ENCODE results near the gene LTB. TPM values are rescaled to one million over a fixed set of nuclear protein-coding genes. Genes with fewer than 3 reads are reported as not detected.
"Not testable (repeated sequence)": the region's sequence is repeated elsewhere in the genome, so short reads cannot be mapped to it uniquely, and the experiment has no call there.

LTB gene
- total RNA-seq, 2 experiments from 2014 or later, result 1,185 to 1,194 TPM

- Mint-ChIP-seq H3K36me3 (ENCODE audit: low read depth) (peaks cover 51% of the 10 kb centered on the region), H3K4me3 (peak overlapping the region; percentile 66), H3K9me3 (no peaks in the 10 kb centered on the region), H3K27ac (no peak overlapping the region), H3K27me3 (peaks cover 19% of the 10 kb centered on the region), H3K4me1 (peaks cover 66% of the 10 kb centered on the region)
- CTCF ChIA-PET, result interaction anchor here (1.1 to 24.6 kb wide), 5 partner anchors 10 to 40 kb away, joined by 6 to 751 read pairs (median 15); partner anchors contain the start of genes LTB, NCR3 and TNF
- POLR2A ChIA-PET, result interaction anchor here (1.1 to 34.7 kb wide), 7 partner anchors 10 to 177 kb away, joined by 3 to 1578 read pairs (median 13); partner anchors contain the start of genes ATP6V1G2, BAG6, DDX39B and LST1
- DNase-seq, result no peak
Observed at GRCh38 chr6:31558318-31558625, 24.0 kb downstream of the LTB start.

DNA sequence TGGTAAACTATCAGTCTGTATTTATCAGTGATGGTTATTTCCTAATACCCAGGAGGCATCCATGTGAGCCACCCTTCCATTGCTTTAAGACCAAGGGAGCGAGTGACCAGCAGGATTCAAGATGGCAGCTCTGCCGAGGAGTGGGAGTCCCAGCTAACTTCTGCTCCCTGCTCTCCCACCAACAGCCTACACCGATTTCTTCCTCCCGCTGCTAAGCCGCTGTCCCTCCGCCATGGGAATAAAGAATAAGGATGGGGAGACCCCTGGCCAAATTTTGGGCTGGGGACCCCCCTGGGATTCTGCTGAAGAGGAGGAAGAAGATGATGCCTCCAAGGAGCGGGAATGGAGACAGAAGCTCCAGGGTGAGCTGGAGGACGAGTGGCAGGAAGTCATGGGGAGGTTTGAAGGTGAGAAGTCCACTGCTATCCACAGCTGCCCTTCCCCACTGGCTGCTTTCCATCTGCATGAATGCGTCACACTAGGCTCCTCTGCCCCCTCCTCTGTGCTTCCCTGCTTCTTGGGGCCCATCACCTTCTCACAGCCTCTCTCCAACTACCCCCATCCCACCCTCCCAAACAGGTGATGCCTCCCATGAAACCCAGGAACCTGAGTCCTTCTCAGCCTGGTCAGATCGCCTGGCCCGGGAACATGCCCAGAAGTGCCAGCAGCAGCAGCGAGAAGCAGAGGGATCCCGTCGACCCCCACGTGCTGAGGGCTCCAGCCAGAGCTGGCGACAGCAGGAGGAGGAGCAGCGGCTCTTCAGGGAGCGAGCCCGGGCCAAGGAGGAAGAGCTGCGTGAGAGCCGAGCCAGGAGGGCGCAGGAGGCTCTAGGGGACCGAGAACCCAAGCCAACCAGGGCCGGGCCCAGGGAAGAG lies 24.5 kb downstream of the LTB start:
- Mint-ChIP-seq H3K9me3 (no peaks in the 10 kb centered on the region), H3K4me3 (no peak overlapping the region), H3K27me3 (peaks cover 14% of the 10 kb centered on the region), H3K27ac (no peak overlapping the region), H3K36me3 (ENCODE audit: low read depth) (peaks cover 47% of the 10 kb centered on the region), H3K4me1 (peaks cover 62% of the 10 kb centered on the region)
- ChIA-PET POLR2A (interaction anchor here (1.6 to 34.7 kb wide), 6 partner anchors 9 to 63 kb away, joined by 4 to 1578 read pairs (median 10); partner anchors contain the start of genes ATP6V1G2, DDX39B, LST1 and LTA), CTCF (interaction anchor here (0.7 to 24.6 kb wide), 6 partner anchors 11 to 275 kb away, joined by 3 to 751 read pairs (median 6); partner anchors contain the start of genes ATP6V1G2, NCR3 and TNF)
- no peak for DNase-seq

DNA sequence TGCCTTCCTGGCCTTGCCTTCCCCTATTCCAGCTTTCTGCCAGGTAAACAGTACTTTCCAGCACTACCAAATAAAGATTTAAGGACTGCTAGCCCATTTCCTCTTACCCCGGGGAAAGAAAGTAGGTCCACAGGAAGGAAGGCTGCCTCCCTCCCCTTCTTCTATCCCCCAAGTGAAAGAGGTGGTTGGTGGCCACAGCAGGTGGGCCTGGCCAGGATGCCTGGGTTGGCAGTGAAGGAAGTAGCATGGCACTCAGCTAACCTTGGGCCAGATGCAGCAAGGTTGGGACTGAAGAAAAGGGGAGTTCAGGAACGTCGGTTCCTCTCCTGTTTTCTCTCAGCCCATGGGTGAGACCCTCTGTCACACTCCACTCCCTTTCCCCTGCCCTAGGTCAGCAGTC lies 25.9 kb downstream of the LTB start:
- DNase-seq, result no peak
- Mint-ChIP-seq H3K36me3 (ENCODE audit: low read depth) (peaks cover 44% of the 10 kb centered on the region), H3K27ac (no peak overlapping the region), H3K9me3 (no peaks in the 10 kb centered on the region), H3K4me1 (peaks cover 60% of the 10 kb centered on the region), H3K27me3 (peaks cover 5% of the 10 kb centered on the region), H3K4me3 (no peak overlapping the region)
- CTCF ChIA-PET, result interaction anchor here (0.8 to 24.6 kb wide), 4 partner anchors 19 to 42 kb away, joined by 4 to 751 read pairs (median 6); partner anchors contain the start of genes LTB, NCR3 and TNF
- POLR2A ChIA-PET, result interaction anchor here (2.0 to 34.7 kb wide), 3 partner anchors 15 to 62 kb away, joined by 5 to 1578 read pairs (median 7); partner anchors contain the start of genes DDX39B, LST1, LTA and LTB

- Mint-ChIP-seq H3K4me1 (peaks cover 53% of the 10 kb centered on the region), H3K27ac (peak overlapping the region; percentile 47), H3K36me3 (ENCODE audit: low read depth) (peaks cover 25% of the 10 kb centered on the region)
- DNase-seq, result peak; percentile 77
- not testable (repeated sequence) for H3K9me3 Mint-ChIP-seq, H3K4me3 Mint-ChIP-seq, H3K27me3 Mint-ChIP-seq
- CTCF ChIA-PET, result interaction anchor here (0.7 to 24.6 kb wide), 18 partner anchors 9 to 275 kb away, joined by 3 to 751 read pairs (median 6); partner anchors contain the start of genes DDX39B, GPANK1, LST1 and LTB
- POLR2A ChIA-PET, result interaction anchor here (0.6 to 9.9 kb wide), 13 partner anchors 8 to 279 kb away, joined by 3 to 267 read pairs (median 4); partner anchors contain the start of genes BAG6, DDX39B, LST1 and LTA
Observed at GRCh38 chr6:31551371-31551770, 30.9 kb downstream of the LTB start.

DNA sequence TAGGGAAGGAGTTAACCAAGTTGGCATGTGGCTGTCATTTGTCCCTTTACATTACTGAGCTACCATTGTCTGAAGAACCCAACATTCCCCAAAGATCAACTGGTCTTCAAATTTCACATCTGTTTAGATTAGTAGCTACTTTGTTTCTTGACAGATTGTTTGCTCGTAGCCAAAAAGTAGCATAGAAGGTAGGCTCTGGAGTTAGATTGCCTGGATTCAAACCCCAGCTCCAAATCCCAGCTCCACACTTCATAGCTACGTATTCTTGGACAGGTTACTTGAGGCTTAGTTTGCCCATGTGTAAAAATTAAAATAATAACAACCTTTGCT lies 33.7 kb downstream of the LTB start:
- no peak for DNase-seq
- H3K36me3 Mint-ChIP-seq (ENCODE audit: low read depth), result peaks cover 19% of the 10 kb centered on the region
- POLR2A ChIA-PET, result interaction anchor here (0.7 to 9.9 kb wide), 8 partner anchors 11 to 189 kb away, joined by 3 to 267 read pairs (median 9); partner anchors contain the start of genes BAG6, GPANK1, LST1 and LTB
- no peaks in the 10 kb centered on the region for H3K27me3 Mint-ChIP-seq
- H3K9me3 Mint-ChIP-seq, result no peaks in the 10 kb centered on the region
- H3K4me1 Mint-ChIP-seq, result peaks cover 54% of the 10 kb centered on the region
- H3K27ac Mint-ChIP-seq, result peak overlapping the region; percentile 36
- peak overlapping the region; percentile 76 for H3K4me3 Mint-ChIP-seq
- CTCF ChIA-PET, result interaction anchor here (0.7 to 24.6 kb wide), 7 partner anchors 11 to 279 kb away, joined by 3 to 751 read pairs (median 3); partner anchors contain the start of genes HSPA1B, LST1, LTB and NCR3

GRCh38 chr6:31547727-31548543 lies 34.3 kb downstream of the LTB start:
- ChIA-PET CTCF (interaction anchor here (0.7 to 24.6 kb wide), 8 partner anchors 11 to 280 kb away, joined by 3 to 751 read pairs (median 3); partner anchors contain the start of genes HSPA1B, LST1, LTB and NCR3), POLR2A (interaction anchor here (0.7 to 9.9 kb wide), 13 partner anchors 11 to 190 kb away, joined by 3 to 267 read pairs (median 7); partner anchors contain the start of genes BAG6, CLIC1, GPANK1 and LST1)
- H3K4me1 Mint-ChIP-seq, result peaks cover 59% of the 10 kb centered on the region
- H3K27me3 Mint-ChIP-seq, result no peaks in the 10 kb centered on the region
- H3K27ac Mint-ChIP-seq, result peak overlapping the region; percentile 69
- DNase-seq, result no peak
- peaks cover 19% of the 10 kb centered on the region for H3K36me3 Mint-ChIP-seq (ENCODE audit: low read depth)
- H3K4me3 Mint-ChIP-seq, result peak overlapping the region; percentile 76
- H3K9me3 Mint-ChIP-seq, result no peaks in the 10 kb centered on the region

GRCh38 chr6:31546958-31547726 lies 35.1 kb downstream of the LTB start, which contains the start of gene NFKBIL1:
Gene NFKBIL1, plus strand, starts transcription at chr6:31547608. Its CDS starts 87 bp downstream, at chr6:31547695.
- no peaks in the 10 kb centered on the region for H3K9me3 Mint-ChIP-seq
- peak; percentile 93 for DNase-seq
- ChIA-PET CTCF (interaction anchor here (0.9 to 24.6 kb wide), 5 partner anchors 35 to 116 kb away, joined by 3 to 751 read pairs (median 5); partner anchors contain the start of genes LST1, LTB, NCR3 and PRRC2A), POLR2A (interaction anchor here (0.5 to 9.9 kb wide), 13 partner anchors 12 to 191 kb away, joined by 3 to 267 read pairs (median 7); partner anchors contain the start of genes AIF1, BAG6, CLIC1 and GPANK1)
- peak within 1 kb of the TSS; percentile 76 for H3K4me3 Mint-ChIP-seq
- H3K27me3 Mint-ChIP-seq, result no peaks in the 10 kb centered on the region
- H3K27ac Mint-ChIP-seq, result peak within 1 kb of the TSS; percentile 69
- peaks cover 16% of the 10 kb centered on the region for H3K36me3 Mint-ChIP-seq (ENCODE audit: low read depth)
- peaks cover 62% of the 10 kb centered on the region for H3K4me1 Mint-ChIP-seq

- peaks cover 60% of the 10 kb centered on the region for H3K4me1 Mint-ChIP-seq
- peaks cover 17% of the 10 kb centered on the region for H3K36me3 Mint-ChIP-seq (ENCODE audit: low read depth)
- peak within 1 kb of the TSS; percentile 76 for H3K4me3 Mint-ChIP-seq
- H3K27me3 Mint-ChIP-seq, result no peaks in the 10 kb centered on the region
- ChIA-PET POLR2A (interaction anchor here (0.7 to 9.9 kb wide), 10 partner anchors 12 to 191 kb away, joined by 3 to 267 read pairs (median 8); partner anchors contain the start of genes BAG6, CLIC1, LST1 and LTB), CTCF (interaction anchor here (0.6 to 24.6 kb wide), 6 partner anchors 11 to 74 kb away, joined by 3 to 751 read pairs (median 4); partner anchors contain the start of genes LST1, LTB, NCR3 and PRRC2A)
- peak within 1 kb of the TSS; percentile 69 for H3K27ac Mint-ChIP-seq
- no peaks in the 10 kb centered on the region for H3K9me3 Mint-ChIP-seq
- peak; percentile 92 for DNase-seq
Observed at GRCh38 chr6:31546339-31546957, 35.8 kb downstream of the LTB start, which contains the start of gene ATP6V1G2. Gene ATP6V1G2, minus strand, starts transcription at chr6:31546608. Its CDS starts 49 bp downstream, at chr6:31546559.

DNA sequence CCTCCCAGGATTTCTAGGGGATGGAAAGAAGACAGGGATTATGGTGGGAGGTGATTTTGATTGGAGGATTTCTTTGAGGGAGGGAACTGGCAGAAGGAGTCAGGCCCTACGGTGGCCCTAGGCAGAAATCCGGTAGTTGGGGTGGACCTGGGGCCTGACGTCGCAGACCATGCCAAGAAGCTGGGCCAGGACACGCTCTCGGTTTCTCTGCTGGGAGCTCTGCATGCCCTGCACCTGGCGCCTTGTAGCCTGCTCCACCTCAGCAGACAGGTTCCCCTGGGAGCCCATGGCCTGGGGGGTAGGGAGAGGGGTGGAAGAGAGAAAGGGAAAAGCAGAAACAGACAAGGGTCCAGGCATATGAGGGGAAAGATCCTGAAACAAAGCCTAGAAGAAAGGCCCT lies 36.9 kb downstream of the LTB start:
- no peak overlapping the region for H3K4me3 Mint-ChIP-seq
- H3K27ac Mint-ChIP-seq, result no peak overlapping the region

DNA sequence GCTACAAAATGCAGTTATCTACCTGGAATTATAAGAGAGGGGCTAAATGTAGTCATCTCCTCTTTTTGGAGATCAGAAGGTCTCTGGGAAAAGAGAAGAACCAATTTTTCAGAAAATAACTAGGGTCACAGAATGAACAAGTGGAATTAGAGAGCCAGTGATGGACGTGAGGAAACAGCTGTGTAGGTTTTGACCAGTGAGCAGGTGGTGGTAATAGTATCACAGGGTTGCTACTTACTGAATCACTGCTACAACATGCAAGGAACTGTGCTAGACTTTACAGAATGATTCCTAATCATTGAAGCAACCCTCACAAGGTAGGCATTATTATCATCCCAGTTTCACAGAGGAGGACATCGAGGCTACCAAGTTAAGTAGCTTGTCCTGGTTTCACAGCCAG lies 37.5 kb downstream of the LTB start:
- ChIA-PET CTCF (interaction anchor here (1.0 to 24.6 kb wide), 3 partner anchors 37 to 116 kb away, joined by 3 to 751 read pairs (median 400); partner anchors contain the start of genes C6orf47, LST1, LTB and NCR3), POLR2A (interaction anchor here (1.2 to 9.9 kb wide), 5 partner anchors 34 to 51 kb away, joined by 3 to 267 read pairs (median 145); partner anchors contain the start of genes LST1, LTB, NCR3 and TNF)
- no peak for DNase-seq
- peaks cover 23% of the 10 kb centered on the region for H3K36me3 Mint-ChIP-seq (ENCODE audit: low read depth)
- H3K27me3 Mint-ChIP-seq, result no peaks in the 10 kb centered on the region
- H3K27ac Mint-ChIP-seq, result no peak overlapping the region
- no peaks in the 10 kb centered on the region for H3K9me3 Mint-ChIP-seq
- H3K4me1 Mint-ChIP-seq, result peaks cover 56% of the 10 kb centered on the region
- no peak overlapping the region for H3K4me3 Mint-ChIP-seq

More for the DNA sequence above, 36.9 kb downstream of the LTB start:
- POLR2A ChIA-PET, result interaction anchor here (1.2 to 9.9 kb wide), 3 partner anchors 34 to 51 kb away, joined by 3 to 267 read pairs (median 145); partner anchors contain the start of genes LST1, LTB, NCR3 and TNF
- H3K27me3 Mint-ChIP-seq, result no peaks in the 10 kb centered on the region
- peaks cover 19% of the 10 kb centered on the region for H3K36me3 Mint-ChIP-seq (ENCODE audit: low read depth)
- CTCF ChIA-PET, result interaction anchor here (16.5 to 24.6 kb wide), 2 partner anchors 36 to 53 kb away, joined by 400 to 751 read pairs; partner anchors contain the start of genes LST1, LTB, NCR3 and TNF
- peaks cover 53% of the 10 kb centered on the region for H3K4me1 Mint-ChIP-seq
- no peak for DNase-seq
- no peaks in the 10 kb centered on the region for H3K9me3 Mint-ChIP-seq

Data from activated CD4-positive, alpha-beta memory T cell treated with anti-CD3 and anti-CD28 coated beads, Interleukin-2, amount 10 ng/mL, durations not matched to agents 7 days and 5 days (primary cell).